ENCODE results near the gene PTPN23.

Gene PTPN23

GRCh38 chr3:47421741-47422649 is 41.2 kb downstream of the PTPN23 start:
- no peak for DNase-seq

- no peak for DNase-seq
Observed at GRCh38 chr3:47422743-47423142, 41.9 kb downstream of the PTPN23 start.

- no peak for DNase-seq
Observed at GRCh38 chr3:47423548-47424145, 42.8 kb downstream of the PTPN23 start.

GRCh38 chr3:47424434-47425382 is 43.9 kb downstream of the PTPN23 start:
- no peak for DNase-seq

GRCh38 chr3:47425383-47425778 is 44.6 kb downstream of the PTPN23 start:
- DNase-seq: no peak

GRCh38 chr3:47425959-47426358 is 45.1 kb downstream of the PTPN23 start:
- no peak for DNase-seq

GRCh38 chr3:47427866-47428265 is 47.0 kb downstream of the PTPN23 start:
- DNase-seq: no peak

GRCh38 chr3:47428662-47429061 is 47.8 kb downstream of the PTPN23 start:
- DNase-seq: no peak

- DNase-seq: no peak
Observed at GRCh38 chr3:47429476-47430270, 48.9 kb downstream of the PTPN23 start.

GRCh38 chr3:47430606-47431005 is 49.8 kb downstream of the PTPN23 start:
- DNase-seq: no peak

- no peak for DNase-seq
Observed at GRCh38 chr3:47431225-47431624, 50.4 kb downstream of the PTPN23 start.

- no peak for DNase-seq
Observed at GRCh38 chr3:47432673-47433072, 51.9 kb downstream of the PTPN23 start.

- no peak for DNase-seq
Observed at GRCh38 chr3:47433796-47434195, 53.0 kb downstream of the PTPN23 start.

GRCh38 chr3:47434849-47435248 is 54.0 kb downstream of the PTPN23 start:
- no peak for DNase-seq

- no peak for DNase-seq
Observed at GRCh38 chr3:47436180-47436579, 55.4 kb downstream of the PTPN23 start.

- DNase-seq: no peak
Observed at GRCh38 chr3:47440131-47440530, 59.3 kb downstream of the PTPN23 start.

GRCh38 chr3:47441796-47442551 is 61.2 kb downstream of the PTPN23 start:
- no peak for DNase-seq

GRCh38 chr3:47443611-47443995 is 62.8 kb downstream of the PTPN23 start:
- no peak for DNase-seq

- no peak for DNase-seq
Observed at GRCh38 chr3:47444103-47444502, 63.3 kb downstream of the PTPN23 start.

GRCh38 chr3:47452453-47453215 is 71.8 kb downstream of the PTPN23 start:
- DNase-seq: no peak
